Measurements from ENCODE around the gene TASOR2. TPM values are rescaled to one million over a fixed set of nuclear protein-coding genes. Genes with fewer than 3 reads are reported as not detected.

TASOR2 gene
- total and polyA plus RNA-seq, 9 of the 15 experiments (the other 6 are each of a cell fraction or from before 2014, with no cell fraction given), result 12.7 to 75.3 (median 52.3) TPM

- FAIRE-seq (peak; percentile 69), ATAC-seq (no peak), DNase-seq (ENCODE audit: extremely low read depth in 1 of 4, low spot score in 3 of 4) (no peak)
- in situ Hi-C loops (cut with MboI), result no loop called here
- intact Hi-C loops (cut with micrococcal nuclease), result no loop called here
- BruUV-seq (replicated peaks), result TSS peak; percentile 61
- peak overlapping the region; percentile 94 for H2AFZ ChIP-seq (ENCODE audit: low read depth, low read length)
- H3K9me1 ChIP-seq (ENCODE audit: control insufficient read depth, insufficient read depth, low read length), result no peaks in the 10 kb centered on the region
- H3K79me2 ChIP-seq (ENCODE audit: control insufficient read depth, insufficient read depth, low read length), result peaks cover 17% of the 10 kb centered on the region; the same call in 2 of the 3 replicates
- H3K9me3 ChIP-seq (replicated peaks; ENCODE audit: control insufficient read depth, insufficient read depth, low read depth, low read length), result no peaks in the 10 kb centered on the region
- no peaks in the 10 kb centered on the region for H3K27me3 ChIP-seq (ENCODE audit: control insufficient read depth in 2 of 2, insufficient read depth in 2 of 2, low read length in 2 of 2)
- peak overlapping the region; percentile 100 for H3K4me2 ChIP-seq (ENCODE audit: insufficient read depth, low read length)
- peaks cover 5 to 19% of the 10 kb centered on the region in 2 experiments; a peak in 4 of 5 replicates for H3K4me1 ChIP-seq (replicated peaks in 1 of 2; ENCODE audit: control insufficient read depth in 2 of 2, insufficient read depth in 2 of 2, low read length in 2 of 2)
- POLR2A ChIA-PET, result interaction anchor here (0.6 to 1.2 kb wide), 3 partner anchors 18 to 992 kb away, joined by 3 to 4 read pairs (median 4); no protein-coding TSS in a partner anchor
- H3K4me3 ChIP-seq, result peak overlapping the region; percentile 81
- 27% methylated on average over 9 of the region's 9 CpGs for WGBS (ENCODE audit: insufficient coverage, low coverage, missing lambda C conversion rate)
- H4K20me1 ChIP-seq (replicated peaks; ENCODE audit: control insufficient read depth, insufficient read depth, low read length), result peaks cover 7% of the 10 kb centered on the region; the same call in 1 of the 2 replicates
- H3K9ac ChIP-seq (ENCODE audit: insufficient read depth in 1 of 2, low read depth in 2 of 2, low read length in 2 of 2), result peak overlapping the region; percentile 67 to 96
- no peak overlapping the region for H3K27ac ChIP-seq (ENCODE audit: extremely low read depth, low read depth, low read length)
- CTCF ChIA-PET (ENCODE audit: low intra/inter-chr PET ratio), result no interaction called here
- H3K36me3 ChIP-seq (ENCODE audit: control insufficient read depth, insufficient read depth, low read length), result no peaks in the 10 kb centered on the region
- TF ChIP-seq ADNP (tag; IDR thresholded peaks at IDR 0.05) (no peak), ZNF384 (IDR thresholded peaks at IDR 0.05; ENCODE audit: low read depth, low read length) (no peak), NFE2 (IDR thresholded peaks at IDR 0.05; ENCODE audit: low read depth) (no peak), PRPF4 (IDR thresholded peaks at IDR 0.05; ENCODE audit: insufficient read depth, low read depth, low read length, poor library complexity, severe bottlenecking) (no peak), ZNF512 (tag; IDR thresholded peaks at IDR 0.05) (peak; percentile 47), MCM5 (IDR thresholded peaks at IDR 0.05; ENCODE audit: low read depth) (no peak), SMARCE1 (IDR thresholded peaks at IDR 0.05) (0 out of 2 replicates have a peak, but pooled peaks have one; percentile 10), RBM25 (IDR thresholded peaks at IDR 0.05; ENCODE audit: low read depth, low read length, severe bottlenecking) (no peak), CTBP1 (IDR thresholded peaks at IDR 0.05; ENCODE audit: borderline replicate concordance) (no peak), PRMT5 (CRISPR knock-in tag; IDR thresholded peaks at IDR 0.05) (no peak), ZNF12 (CRISPR knock-in tag; IDR thresholded peaks at IDR 0.05) (no peak), THRA (IDR thresholded peaks at IDR 0.05) (no peak), CEBPG (CRISPR knock-in tag; IDR thresholded peaks at IDR 0.05) (no peak), CEBPG (tag; conservative IDR thresholded peaks at IDR 0.05 in 1 of 2, IDR thresholded peaks at IDR 0.05 in 1 of 2) (peak in 1 of 2 experiments; percentile 76; a peak in 2 of 4 replicates), ASH1L (IDR thresholded peaks at IDR 0.05; ENCODE audit: borderline replicate concordance, low read depth, partially characterized antibody) (peak; percentile 31), PCBP2 (IDR thresholded peaks at IDR 0.05; ENCODE audit: low read depth, low read length, poor library complexity, severe bottlenecking) (no peak)
Measured at GRCh38 chr10:5665373-5666007, 19.1 kb upstream of the TASOR2 start.

Data from K562 (cell line).